HUES6 (cell line): Measurements from ENCODE around the gene NDUFA3.
"Not testable (repeated sequence)": the region's sequence is repeated elsewhere in the genome, so short reads cannot be mapped to it uniquely, and the experiment has no call there.

Experiments used
- H3K27ac ChIP-seq: 2 replicates; pipeline ENCODE4 v1.7.0; 2013; ENCODE audit warnings: low read depth, mild to moderate bottlenecking, low read length, inconsistent platforms
- H3K27me3 ChIP-seq: 2 replicates; pipeline ENCODE4 v1.6.1; 2013; ENCODE audit warnings: low read length; ENCODE audit not compliant: control insufficient read depth, insufficient read depth
- H3K36me3 ChIP-seq: 2 replicates; pipeline ENCODE4 v1.6.1; 2013; ENCODE audit warnings: low read length; ENCODE audit not compliant: control insufficient read depth, insufficient read depth
- H3K4me1 ChIP-seq: 2 replicates; pipeline ENCODE4 v1.6.1; 2013; ENCODE audit warnings: low read length; ENCODE audit not compliant: control insufficient read depth, insufficient read depth
- H3K4me3 ChIP-seq: 2 replicates; pipeline ENCODE4 v1.5.1; 2013; ENCODE audit warnings: low read depth, low read length
- H3K9ac ChIP-seq: one replicate; pipeline ENCODE4 v1.6.1; 2013; ENCODE audit warnings: mild to moderate bottlenecking, low read length
- H3K9me3 ChIP-seq: 2 replicates; pipeline ENCODE4 v1.6.1; 2013; ENCODE audit warnings: low read depth, low read length; ENCODE audit not compliant: control insufficient read depth, insufficient read depth

Gene NDUFA3

GRCh38 chr19:54095136-54095858, 7.4 kb upstream of the NDUFA3 start:
- H3K4me3 ChIP-seq: peak overlapping the region; percentile 75
- peak overlapping the region; percentile 70 for H3K9ac ChIP-seq
- peaks cover 13% of the 10 kb centered on the region; the same call in 1 of the 2 replicates for H3K4me1 ChIP-seq
- H3K27ac ChIP-seq: no peak overlapping the region
- H3K36me3 ChIP-seq: no peaks in the 10 kb centered on the region
- H3K9me3 ChIP-seq: no peaks in the 10 kb centered on the region
- H3K27me3 ChIP-seq: peaks cover 23% of the 10 kb centered on the region

- H3K36me3 ChIP-seq, H3K27ac ChIP-seq, H3K9me3 ChIP-seq: not testable (repeated sequence)
- peak overlapping the region; percentile 70 for H3K9ac ChIP-seq
- peak overlapping the region; percentile 75 for H3K4me3 ChIP-seq
- peaks cover 23% of the 10 kb centered on the region for H3K27me3 ChIP-seq
- H3K4me1 ChIP-seq: peaks cover 18% of the 10 kb centered on the region; the same call in 1 of the 2 replicates
Observed at GRCh38 chr19:54095859-54096616, 6.6 kb upstream of the NDUFA3 start.

- Histone ChIP-seq H3K4me3 (peak overlapping the region; percentile 75), H3K4me1 (peaks cover 18% of the 10 kb centered on the region; the same call in 1 of the 2 replicates), H3K9me3 (no peaks in the 10 kb centered on the region), H3K36me3 (no peaks in the 10 kb centered on the region), H3K27ac (no peak overlapping the region), H3K9ac (no peak overlapping the region), H3K27me3 (peaks cover 23% of the 10 kb centered on the region)
Observed at GRCh38 chr19:54096617-54097106, 6.0 kb upstream of the NDUFA3 start.

GRCh38 chr19:54099190-54099902, 3.3 kb upstream of the NDUFA3 start:
- no peaks in the 10 kb centered on the region for H3K36me3 ChIP-seq
- no peak overlapping the region for H3K9ac ChIP-seq
- H3K4me3 ChIP-seq: no peak overlapping the region
- no peak overlapping the region for H3K27ac ChIP-seq
- H3K27me3 ChIP-seq: peaks cover 21% of the 10 kb centered on the region
- H3K9me3 ChIP-seq: no peaks in the 10 kb centered on the region
- H3K4me1 ChIP-seq: peaks cover 18% of the 10 kb centered on the region; the same call in 1 of the 2 replicates

- H3K4me3 ChIP-seq, H3K9ac ChIP-seq, H3K27ac ChIP-seq, H3K36me3 ChIP-seq, H3K9me3 ChIP-seq: not testable (repeated sequence)
- Histone ChIP-seq H3K4me1 (peaks cover 18% of the 10 kb centered on the region; the same call in 1 of the 2 replicates), H3K27me3 (peaks cover 17% of the 10 kb centered on the region)
Observed at GRCh38 chr19:54099903-54100255, 2.8 kb upstream of the NDUFA3 start.

GRCh38 chr19:54100561-54100960, 2.1 kb upstream of the NDUFA3 start, which contains the start of gene OSCAR:
Gene OSCAR, minus strand, starts transcription at chr19:54100803. Its CDS starts 11 bp downstream, at chr19:54100792.
- peaks cover 10% of the 10 kb centered on the region for H3K27me3 ChIP-seq
- no peaks in the 10 kb centered on the region for H3K9me3 ChIP-seq
- H3K36me3 ChIP-seq: peaks cover 3% of the 10 kb centered on the region
- no peak within 1 kb of the TSS for H3K4me3 ChIP-seq
- no peak within 1 kb of the TSS for H3K27ac ChIP-seq
- peaks cover 15% of the 10 kb centered on the region; the same call in 1 of the 2 replicates for H3K4me1 ChIP-seq
- peak within 1 kb of the TSS; percentile 17 for H3K9ac ChIP-seq

- Histone ChIP-seq H3K9ac (no peak overlapping the region), H3K36me3 (peaks cover 46% of the 10 kb centered on the region), H3K4me1 (peaks cover 5% of the 10 kb centered on the region; the same call in 1 of the 2 replicates), H3K27ac (no peak overlapping the region), H3K27me3 (no peaks in the 10 kb centered on the region), H3K9me3 (no peaks in the 10 kb centered on the region), H3K4me3 (no peak overlapping the region)
Observed at GRCh38 chr19:54104998-54105715, 2.5 kb downstream of the NDUFA3 start.

- Histone ChIP-seq H3K9me3 (no peaks in the 10 kb centered on the region), H3K27me3 (no peaks in the 10 kb centered on the region), H3K9ac (no peak overlapping the region), H3K27ac (no peak overlapping the region), H3K4me1 (no peaks in the 10 kb centered on the region), H3K36me3 (peaks cover 53% of the 10 kb centered on the region), H3K4me3 (no peak overlapping the region)
Observed at GRCh38 chr19:54105796-54106195, 3.1 kb downstream of the NDUFA3 start.

- H3K4me3 ChIP-seq: no peak overlapping the region
- no peak overlapping the region for H3K27ac ChIP-seq
- no peaks in the 10 kb centered on the region for H3K27me3 ChIP-seq
- no peaks in the 10 kb centered on the region for H3K4me1 ChIP-seq
- peaks cover 56% of the 10 kb centered on the region for H3K36me3 ChIP-seq
- H3K9ac ChIP-seq: peak overlapping the region; percentile 23
- H3K9me3 ChIP-seq: no peaks in the 10 kb centered on the region
Observed at GRCh38 chr19:54106716-54107115, 4.1 kb downstream of the NDUFA3 start.

GRCh38 chr19:54107876-54108490, 5.3 kb downstream of the NDUFA3 start:
- H3K9me3 ChIP-seq: no peaks in the 10 kb centered on the region
- H3K27me3 ChIP-seq: no peaks in the 10 kb centered on the region
- no peak overlapping the region for H3K9ac ChIP-seq
- H3K27ac ChIP-seq: no peak overlapping the region
- peaks cover 63% of the 10 kb centered on the region for H3K36me3 ChIP-seq
- H3K4me3 ChIP-seq: no peak overlapping the region
- H3K4me1 ChIP-seq: no peaks in the 10 kb centered on the region
